Activated naive CD8-positive, alpha-beta T cell (primary cell): ENCODE measurements around the gene HES3.
"Not testable (repeated sequence)": the region's sequence is repeated elsewhere in the genome, so short reads cannot be mapped to it uniquely, and the experiment has no call there.

ENCODE experiments used
- H3K27ac Mint-ChIP-seq: one replicate; pipeline ENCODE4 v1.8.0; 2021; ENCODE audit warnings: mixed read lengths
- H3K27me3 Mint-ChIP-seq: one replicate; pipeline ENCODE4 v1.8.0; 2021; ENCODE audit warnings: mixed read lengths
- H3K36me3 Mint-ChIP-seq: one replicate; pipeline ENCODE4 v1.8.0; 2021; ENCODE audit warnings: mixed read lengths
- H3K4me1 Mint-ChIP-seq: one replicate; pipeline ENCODE4 v1.8.0; 2021; ENCODE audit warnings: low read depth, mixed read lengths
- H3K4me3 Mint-ChIP-seq: one replicate; pipeline ENCODE4 v1.8.0; 2021; ENCODE audit warnings: mild to moderate bottlenecking, mixed read lengths
- H3K9me3 Mint-ChIP-seq: one replicate; pipeline ENCODE4 v1.8.0; 2021; ENCODE audit warnings: low read depth, mixed read lengths

Gene HES3

GRCh38 chr1:6209661-6210580 is 34.1 kb upstream of the HES3 start:
- Mint-ChIP-seq H3K9me3 (no peaks in the 10 kb centered on the region), H3K27ac (no peak overlapping the region), H3K4me1 (peaks cover 11% of the 10 kb centered on the region), H3K27me3 (peaks cover 12% of the 10 kb centered on the region), H3K36me3 (no peaks in the 10 kb centered on the region), H3K4me3 (peak overlapping the region; percentile 30)

GRCh38 chr1:6210591-6211355 is 33.2 kb upstream of the HES3 start:
- no peaks in the 10 kb centered on the region for H3K9me3 Mint-ChIP-seq
- no peaks in the 10 kb centered on the region for H3K36me3 Mint-ChIP-seq
- H3K4me1 Mint-ChIP-seq, result peaks cover 8% of the 10 kb centered on the region
- no peak overlapping the region for H3K27ac Mint-ChIP-seq
- no peak overlapping the region for H3K4me3 Mint-ChIP-seq
- peaks cover 16% of the 10 kb centered on the region for H3K27me3 Mint-ChIP-seq

- Mint-ChIP-seq H3K27ac (no peak overlapping the region), H3K36me3 (no peaks in the 10 kb centered on the region), H3K4me3 (no peak overlapping the region)
These were observed 32.2 kb upstream of the HES3 start for GRCh38 chr1:6211731-6212130.

GRCh38 chr1:6212193-6212959 is 31.6 kb upstream of the HES3 start:
- Mint-ChIP-seq H3K4me1 (peaks cover 5% of the 10 kb centered on the region), H3K27me3 (peaks cover 20% of the 10 kb centered on the region), H3K4me3 (no peak overlapping the region), H3K9me3 (no peaks in the 10 kb centered on the region), H3K27ac (no peak overlapping the region), H3K36me3 (no peaks in the 10 kb centered on the region)

More at GRCh38 chr1:6211731-6212130, 32.2 kb upstream of the HES3 start:
- Mint-ChIP-seq H3K9me3 (no peaks in the 10 kb centered on the region), H3K4me1 (peaks cover 8% of the 10 kb centered on the region), H3K27me3 (peaks cover 18% of the 10 kb centered on the region)

GRCh38 chr1:6218375-6219164 is 25.4 kb upstream of the HES3 start:
- Mint-ChIP-seq H3K36me3 (peaks cover 6% of the 10 kb centered on the region), H3K27ac (no peak overlapping the region), H3K4me3 (no peak overlapping the region), H3K4me1 (no peaks in the 10 kb centered on the region), H3K9me3 (no peaks in the 10 kb centered on the region), H3K27me3 (peaks cover 10% of the 10 kb centered on the region)

GRCh38 chr1:6219641-6220040 is 24.3 kb upstream of the HES3 start:
- not testable (repeated sequence) for H3K4me1 Mint-ChIP-seq, H3K4me3 Mint-ChIP-seq, H3K27ac Mint-ChIP-seq, H3K36me3 Mint-ChIP-seq, H3K9me3 Mint-ChIP-seq
- peaks cover 10% of the 10 kb centered on the region for H3K27me3 Mint-ChIP-seq

- no peak overlapping the region for H3K4me3 Mint-ChIP-seq
- H3K27me3 Mint-ChIP-seq, result peaks cover 10% of the 10 kb centered on the region
- no peaks in the 10 kb centered on the region for H3K4me1 Mint-ChIP-seq
- H3K9me3 Mint-ChIP-seq, result no peaks in the 10 kb centered on the region
- no peak overlapping the region for H3K27ac Mint-ChIP-seq
- peaks cover 6% of the 10 kb centered on the region for H3K36me3 Mint-ChIP-seq
These were observed 23.7 kb upstream of the HES3 start for GRCh38 chr1:6220236-6220635.

GRCh38 chr1:6221210-6221784 is 22.7 kb upstream of the HES3 start:
- Mint-ChIP-seq H3K4me1 (no peaks in the 10 kb centered on the region), H3K9me3 (no peaks in the 10 kb centered on the region), H3K27ac (no peak overlapping the region), H3K27me3 (peaks cover 4% of the 10 kb centered on the region), H3K36me3 (peaks cover 7% of the 10 kb centered on the region), H3K4me3 (no peak overlapping the region)

- no peaks in the 10 kb centered on the region for H3K9me3 Mint-ChIP-seq
- H3K27ac Mint-ChIP-seq, result no peak overlapping the region
- no peak overlapping the region for H3K4me3 Mint-ChIP-seq
- H3K36me3 Mint-ChIP-seq, result peaks cover 10% of the 10 kb centered on the region
- no peaks in the 10 kb centered on the region for H3K27me3 Mint-ChIP-seq
- H3K4me1 Mint-ChIP-seq, result no peaks in the 10 kb centered on the region
These were observed 21.3 kb upstream of the HES3 start for GRCh38 chr1:6222636-6223035.

- no peaks in the 10 kb centered on the region for H3K27me3 Mint-ChIP-seq
- H3K4me3 Mint-ChIP-seq, result no peak overlapping the region
- H3K4me1 Mint-ChIP-seq, result no peaks in the 10 kb centered on the region
- H3K36me3 Mint-ChIP-seq, result peaks cover 10% of the 10 kb centered on the region
- H3K27ac Mint-ChIP-seq, result no peak overlapping the region
- H3K9me3 Mint-ChIP-seq, result no peaks in the 10 kb centered on the region
These were observed 20.4 kb upstream of the HES3 start for GRCh38 chr1:6223617-6224016.

- Mint-ChIP-seq H3K4me1 (no peaks in the 10 kb centered on the region), H3K27ac (no peak overlapping the region), H3K27me3 (no peaks in the 10 kb centered on the region), H3K36me3 (peaks cover 10% of the 10 kb centered on the region), H3K9me3 (no peaks in the 10 kb centered on the region), H3K4me3 (no peak overlapping the region)
These were observed 19.3 kb upstream of the HES3 start for GRCh38 chr1:6224718-6225117.

- no peak overlapping the region for H3K27ac Mint-ChIP-seq
- H3K36me3 Mint-ChIP-seq, result peaks cover 9% of the 10 kb centered on the region
- H3K9me3 Mint-ChIP-seq, result no peaks in the 10 kb centered on the region
- H3K27me3 Mint-ChIP-seq, result no peaks in the 10 kb centered on the region
- no peak overlapping the region for H3K4me3 Mint-ChIP-seq
- H3K4me1 Mint-ChIP-seq, result no peaks in the 10 kb centered on the region
These were observed 18.3 kb upstream of the HES3 start for GRCh38 chr1:6225651-6226050.

GRCh38 chr1:6233376-6233775 is 10.6 kb upstream of the HES3 start:
- H3K27me3 Mint-ChIP-seq, result no peaks in the 10 kb centered on the region
- H3K4me1 Mint-ChIP-seq, result peaks cover 9% of the 10 kb centered on the region
- H3K36me3 Mint-ChIP-seq, result peaks cover 6% of the 10 kb centered on the region
- no peak overlapping the region for H3K27ac Mint-ChIP-seq
- H3K9me3 Mint-ChIP-seq, result no peaks in the 10 kb centered on the region
- peak overlapping the region; percentile 46 for H3K4me3 Mint-ChIP-seq
